GM19099 (cell line): ENCODE measurements around the gene MRPL43.

Experiments used
- POLR2A ChIP-seq: IDR thresholded peaks from 3 replicates; pipeline ENCODE4 v1.6.1; 2011; ENCODE audit warnings: low read depth; ENCODE audit not compliant: insufficient read length; ENCODE audit errors: extremely low read depth

Gene MRPL43

GRCh38 chr10:100984672-100985177 lies 2.6 kb downstream of the MRPL43 start:
- TF ChIP-seq POLR2A = no peak

- no peak for TF ChIP-seq POLR2A
These were observed 3.2 kb downstream of the MRPL43 start for GRCh38 chr10:100983868-100984671.

- no peak for TF ChIP-seq POLR2A
These were observed 4.1 kb downstream of the MRPL43 start for GRCh38 chr10:100982916-100983830.

- no peak for TF ChIP-seq POLR2A
These were observed 6.0 kb downstream of the MRPL43 start for GRCh38 chr10:100981178-100981772.

GRCh38 chr10:100980711-100981110 lies 6.6 kb downstream of the MRPL43 start:
- no peak for TF ChIP-seq POLR2A

GRCh38 chr10:100980311-100980710 lies 7.0 kb downstream of the MRPL43 start:
- TF ChIP-seq POLR2A = no peak

- no peak for TF ChIP-seq POLR2A
These were observed 7.5 kb downstream of the MRPL43 start for GRCh38 chr10:100979791-100980272.

- no peak for TF ChIP-seq POLR2A
These were observed 8.4 kb downstream of the MRPL43 start for GRCh38 chr10:100978901-100979195.

- no peak for TF ChIP-seq POLR2A
These were observed 9.0 kb downstream of the MRPL43 start for GRCh38 chr10:100978121-100978900.

- TF ChIP-seq POLR2A = no peak
These were observed 9.9 kb downstream of the MRPL43 start for GRCh38 chr10:100977436-100977835.

GRCh38 chr10:100976906-100977305 lies 10.4 kb downstream of the MRPL43 start:
- no peak for TF ChIP-seq POLR2A

GRCh38 chr10:100972904-100973535 lies 14.3 kb downstream of the MRPL43 start:
- TF ChIP-seq POLR2A = no peak

- TF ChIP-seq POLR2A = no peak
These were observed 15.0 kb downstream of the MRPL43 start for GRCh38 chr10:100972115-100972903.
